Panc1 (cell line): ENCODE results near the gene LETMD1. TPM values are rescaled to one million over a fixed set of nuclear protein-coding genes. Genes with fewer than 3 reads are reported as not detected.

Experiments used
- ATAC-seq: fragments of 200-7000 bp; cut with Tn5 transposase; 2 replicates; pipeline ENCODE4 v1.9.1; 2020; ENCODE audit warnings: mild to moderate bottlenecking, moderate library complexity
- BruUV-seq: library from RNA; stranded (reverse); fragments of 400-500 nt; replicated peaks from 2 replicates; lab custom pipeline; 2021; lab: Mats Ljungman, UMichigan
- CTCF ChIA-PET: fragments of 300-600 bp; sonication (Branson Sonifier 250); formaldehyde crosslinking; loops from one replicate; lab custom pipeline; 2022; ENCODE audit warnings: antibody characterized with exemption; lab: Charles Lee
- POLR2A ChIA-PET: fragments of 300-600 bp; sonication (Branson Sonifier 250); formaldehyde crosslinking; loops from one replicate; lab custom pipeline; 2022; ENCODE audit warnings: antibody characterized with exemption; lab: Charles Lee
- DNase-seq: peaks from one replicate; pipeline ENCODE4 v3.0.0-alpha.2; 2010; ENCODE audit warnings: low read depth, low spot score
- H3K27ac ChIP-seq: 2 replicates; pipeline ENCODE4 v1.5.1; 2011; ENCODE audit warnings: mild to moderate bottlenecking, low read length, inconsistent platforms
- H3K27me3 ChIP-seq: fragments of 200-500 bp; sonication (Bioruptor generic); 2 replicates; pipeline ENCODE4 v1.6.0; 2014; ENCODE audit warnings: low read length, inconsistent platforms; ENCODE audit not compliant: control insufficient read depth, insufficient read depth
- H3K36me3 ChIP-seq: fragments of 200-500 bp; sonication (Bioruptor generic); 2 replicates; pipeline ENCODE4 v1.5.1; 2014; ENCODE audit warnings: inconsistent platforms, mild to moderate bottlenecking, low read length, moderate library complexity; ENCODE audit not compliant: control insufficient read depth, insufficient read depth
- H3K4me1 ChIP-seq: 2 replicates; pipeline ENCODE4 v1.5.1; 2011; ENCODE audit warnings: inconsistent platforms, mild to moderate bottlenecking, low read length, moderate library complexity; ENCODE audit not compliant: control insufficient read depth, insufficient read depth
- H3K4me3 ChIP-seq, 2 experiments: 2 replicates each; pipeline ENCODE4 v1.5.1; 2011 to 2012; ENCODE audit warnings: low read depth in 2 of 2, low read length in 2 of 2, mild to moderate bottlenecking in 2 of 2, inconsistent platforms in 1 of 2, moderate library complexity in 1 of 2
- H3K9me3 ChIP-seq: fragments of 200-500 bp; sonication (Bioruptor generic); 2 replicates; pipeline ENCODE4 v1.5.1; 2014; ENCODE audit warnings: low read depth, mild to moderate bottlenecking, inconsistent platforms, low read length, moderate library complexity; ENCODE audit not compliant: control insufficient read depth, insufficient read depth
- CTCF ChIP-seq: fragments of 450-650 bp; IDR thresholded peaks from 2 replicates; pipeline ENCODE4 v1.5.1; 2017; ENCODE audit warnings: mild to moderate bottlenecking
- POLR2AphosphoS5 ChIP-seq: IDR thresholded peaks from 2 replicates; pipeline ENCODE4 v1.6.1; 2012; ENCODE audit warnings: mild to moderate bottlenecking, low read depth, low read length, moderate library complexity
- REST ChIP-seq, 2 experiments: IDR thresholded peaks; 2 replicates each; pipeline ENCODE4 v1.6.1; 2011 to 2012; ENCODE audit warnings: low read depth in 2 of 2, control low read depth in 1 of 2, low read length in 1 of 2, mild to moderate bottlenecking in 1 of 2, moderate library complexity in 1 of 2; ENCODE audit not compliant: insufficient read depth in 1 of 2
- SIN3A ChIP-seq: IDR thresholded peaks from 2 replicates; pipeline ENCODE4 v1.6.1; 2012; ENCODE audit warnings: low read depth, mild to moderate bottlenecking, low read length, moderate library complexity, borderline replicate concordance; ENCODE audit not compliant: insufficient read depth
- TCF7L2 ChIP-seq: IDR thresholded peaks from 2 replicates; pipeline ENCODE4 v1.6.1; 2011; ENCODE audit warnings: mild to moderate bottlenecking, low read depth, low read length, inconsistent platforms
- in situ Hi-C: cut with HindIII; loops from 2 replicates; pipeline ENCODE4 v1.10.0; 2016; ENCODE audit warnings: low sequenced_read_pairs, low pct_unique_long_range_greater_than_20kb
- intact Hi-C: fragments of 100-400 bp; cut with micrococcal nuclease; formaldehyde crosslinking; loops from one replicate; pipeline ENCODE4 v1.10.0; 2022; ENCODE audit not compliant: unreplicated experiment
- total RNA-seq: library from RNA; stranded (reverse); gene quantifications from one replicate; pipeline ENCODE4 v1.2.1, GENCODE V29; 2021; ENCODE audit not compliant: unreplicated experiment

LETMD1 gene
- total RNA-seq, 1 experiment from 2014 or later: 47.9 TPM

- CTCF ChIA-PET: interaction anchor here (0.7 kb wide), 1 partner anchor 63 kb away, joined by 7 read pairs; no protein-coding TSS in a partner anchor
- no TSS peak for BruUV-seq
- no peaks in the 10 kb centered on the region for H3K36me3 ChIP-seq
- in situ Hi-C loops: no loop called here
- no peaks in the 10 kb centered on the region for H3K27me3 ChIP-seq
- no peak for ATAC-seq
- POLR2A ChIA-PET: no interaction called here
- no peak overlapping the region for H3K4me3 ChIP-seq
- no peaks in the 10 kb centered on the region for H3K9me3 ChIP-seq
- DNase-seq: no peak
- H3K4me1 ChIP-seq: peaks cover 6% of the 10 kb centered on the region
- TF ChIP-seq CTCF: no peak
- no peak overlapping the region for H3K27ac ChIP-seq
- intact Hi-C loops: no loop called here
These were observed 29.2 kb upstream of the LETMD1 start for GRCh38 chr12:51018956-51019355.

- DNase-seq (no peak), ATAC-seq (no peak)
- Histone ChIP-seq H3K9me3 (no peaks in the 10 kb centered on the region), H3K4me3 (no peak overlapping the region), H3K27ac (no peak overlapping the region), H3K4me1 (peaks cover 8% of the 10 kb centered on the region), H3K36me3 (no peaks in the 10 kb centered on the region), H3K27me3 (no peaks in the 10 kb centered on the region)
- CTCF ChIA-PET: no interaction called here
- in situ Hi-C loops (no loop called here), intact Hi-C loops (no loop called here)
- BruUV-seq: no TSS peak
- POLR2A ChIA-PET: no interaction called here
- TF ChIP-seq SIN3A: no peak
- no peak for TF ChIP-seq POLR2AphosphoS5
- TF ChIP-seq TCF7L2: no peak
- no peak for TF ChIP-seq CTCF
- no peak for TF ChIP-seq REST (IDR thresholded peaks at IDR 0.05; ENCODE audit: insufficient read depth in 1 of 2, low read depth in 2 of 2, low read length in 1 of 2)
These were observed 28.2 kb upstream of the LETMD1 start for GRCh38 chr12:51019927-51020326.
